Ovary (tissue), 3 donors: ENCODE measurements around the gene TUFT1.

Experiments used
- EP300 ChIP-seq: sonication (generic); formaldehyde crosslinking; IDR thresholded peaks from one replicate; pipeline ENCODE4 v1.6.1; 2017; ENCODE audit warnings: antibody characterized with exemption
- POLR2A ChIP-seq: fragments of 450-650 bp; IDR thresholded peaks from one replicate; pipeline ENCODE4 v1.6.1; 2017; ENCODE audit warnings: antibody characterized with exemption, mild to moderate bottlenecking, moderate library complexity
- TF ChIP-seq, protein P1 (sequence below), 3 donors: fragments of 450-650 bp in 2 of 3; fragments of 200-600 bp in 1 of 3; IDR thresholded peaks; one replicate each; pipeline versions ENCODE4 v1.5.1 to v1.8.0; 2016 to 2022; ENCODE audit warnings: antibody characterized with exemption in 3 of 3, mild to moderate bottlenecking in 1 of 3
- donor health status: DM: no; HTN: no; CAD: no.

- TF ChIP-seq, protein P1, sequence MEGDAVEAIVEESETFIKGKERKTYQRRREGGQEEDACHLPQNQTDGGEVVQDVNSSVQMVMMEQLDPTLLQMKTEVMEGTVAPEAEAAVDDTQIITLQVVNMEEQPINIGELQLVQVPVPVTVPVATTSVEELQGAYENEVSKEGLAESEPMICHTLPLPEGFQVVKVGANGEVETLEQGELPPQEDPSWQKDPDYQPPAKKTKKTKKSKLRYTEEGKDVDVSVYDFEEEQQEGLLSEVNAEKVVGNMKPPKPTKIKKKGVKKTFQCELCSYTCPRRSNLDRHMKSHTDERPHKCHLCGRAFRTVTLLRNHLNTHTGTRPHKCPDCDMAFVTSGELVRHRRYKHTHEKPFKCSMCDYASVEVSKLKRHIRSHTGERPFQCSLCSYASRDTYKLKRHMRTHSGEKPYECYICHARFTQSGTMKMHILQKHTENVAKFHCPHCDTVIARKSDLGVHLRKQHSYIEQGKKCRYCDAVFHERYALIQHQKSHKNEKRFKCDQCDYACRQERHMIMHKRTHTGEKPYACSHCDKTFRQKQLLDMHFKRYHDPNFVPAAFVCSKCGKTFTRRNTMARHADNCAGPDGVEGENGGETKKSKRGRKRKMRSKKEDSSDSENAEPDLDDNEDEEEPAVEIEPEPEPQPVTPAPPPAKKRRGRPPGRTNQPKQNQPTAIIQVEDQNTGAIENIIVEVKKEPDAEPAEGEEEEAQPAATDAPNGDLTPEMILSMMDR (IDR thresholded peaks at IDR 0.05) = no peak
- TF ChIP-seq EP300 (no peak), POLR2A (no peak)
Observed at GRCh38 chr1:151514366-151514765, 25.7 kb upstream of the TUFT1 start.
